HG02610 (cell line): Measurements from ENCODE around the gene GJA3.
A peak's percentile ranks its signal among the peaks of the same experiment; 100 is the strongest.

Experiments used
- ATAC-seq: cut with Tn5 transposase; IDR thresholded peaks from one replicate; pipeline ENCODE4 v1.9.1; 2021; ENCODE audit warnings: mild to moderate bottlenecking, moderate library complexity; ENCODE audit not compliant: unreplicated experiment

GJA3 gene

GRCh38 chr13:20130012-20130411 is 30.8 kb downstream of the GJA3 start:
- ATAC-seq, result no peak

DNA sequence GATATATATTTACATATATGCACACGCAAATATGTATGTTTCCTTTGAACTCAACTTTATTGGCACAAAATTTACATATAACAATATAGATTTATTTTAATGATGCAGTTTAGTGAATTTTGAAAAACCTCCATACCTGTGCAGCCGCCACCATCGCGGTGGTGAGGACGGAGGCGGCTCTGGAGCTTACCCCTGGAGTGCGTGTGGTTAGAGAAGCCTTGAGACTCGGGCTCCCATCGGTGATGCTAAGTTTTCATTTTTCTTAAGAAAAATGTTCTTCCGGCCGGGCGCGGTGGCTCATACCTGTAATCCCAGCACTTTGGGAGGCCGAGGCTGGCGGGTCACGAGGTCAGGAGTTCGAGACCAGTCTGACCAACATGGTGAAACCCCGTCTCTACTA is 31.8 kb downstream of the GJA3 start:
- ATAC-seq, result no peak

DNA sequence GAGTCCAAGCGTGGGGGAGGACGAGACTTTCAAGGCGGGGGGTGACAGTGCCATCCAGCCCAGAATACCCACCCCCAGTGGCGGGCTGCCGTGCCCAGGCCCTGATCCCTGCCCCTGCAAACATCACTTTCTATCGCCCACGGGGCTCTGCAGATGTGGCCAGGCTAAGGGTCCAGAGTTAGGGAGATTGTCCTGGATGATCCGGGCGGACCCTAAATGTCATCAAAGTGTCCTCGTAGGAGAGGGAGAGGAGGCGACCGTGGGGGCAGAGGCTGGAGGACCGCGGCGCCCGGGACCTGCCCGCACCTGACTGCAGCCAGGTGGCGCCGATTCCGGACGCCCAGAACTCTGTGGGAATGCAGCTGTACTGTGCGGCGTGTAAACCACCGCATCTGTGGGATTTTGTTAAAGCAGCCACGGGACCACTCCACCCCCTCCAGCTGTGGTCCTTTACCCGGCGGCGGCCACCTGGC is 32.4 kb downstream of the GJA3 start:
- ATAC-seq, result no peak

DNA sequence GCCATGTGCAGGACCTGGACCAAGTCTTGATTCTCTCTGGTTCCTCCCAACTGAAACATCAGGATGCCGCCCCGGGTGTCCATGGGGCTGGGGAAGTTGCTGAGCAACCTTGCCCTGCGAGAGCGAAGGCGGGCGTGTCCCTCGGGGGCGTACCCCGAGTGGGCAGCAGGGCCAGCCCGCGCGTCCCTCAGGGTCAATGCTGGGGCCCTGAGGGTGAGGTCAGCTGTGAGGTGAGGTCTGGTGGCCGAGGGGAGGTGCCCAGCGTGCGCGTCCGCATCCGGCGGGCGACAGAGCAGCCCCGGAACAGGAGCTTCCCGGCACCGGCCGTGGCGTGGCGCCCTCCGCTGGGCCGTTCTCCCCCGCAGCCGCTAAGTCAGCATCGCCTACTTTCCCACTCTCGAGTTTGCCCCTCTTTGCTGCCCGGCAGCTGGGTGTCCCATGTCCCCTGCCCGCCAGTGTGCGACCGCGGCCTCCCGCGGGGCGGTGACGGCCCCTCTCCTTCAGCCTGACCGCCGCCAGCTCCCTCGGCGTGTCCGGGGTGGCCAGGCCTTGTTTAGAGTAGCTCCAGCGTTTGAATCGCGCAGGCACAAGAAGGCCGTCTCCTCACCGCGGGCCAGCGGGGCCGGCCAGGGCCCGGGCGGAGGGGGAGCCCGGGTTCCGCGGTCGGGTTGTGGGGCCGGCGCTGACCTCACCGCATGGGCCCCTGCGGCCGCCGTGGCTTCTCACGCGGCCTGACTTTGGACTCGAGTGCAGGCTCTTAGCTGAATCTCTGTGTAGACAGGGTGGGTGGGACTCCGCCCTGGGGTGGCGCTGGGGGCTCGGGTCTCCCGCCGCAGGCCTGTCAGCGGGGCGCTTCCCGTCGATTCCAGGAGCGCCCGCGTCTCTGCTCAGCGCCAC is 33.0 kb downstream of the GJA3 start:
- ATAC-seq, result peak; percentile 73

DNA sequence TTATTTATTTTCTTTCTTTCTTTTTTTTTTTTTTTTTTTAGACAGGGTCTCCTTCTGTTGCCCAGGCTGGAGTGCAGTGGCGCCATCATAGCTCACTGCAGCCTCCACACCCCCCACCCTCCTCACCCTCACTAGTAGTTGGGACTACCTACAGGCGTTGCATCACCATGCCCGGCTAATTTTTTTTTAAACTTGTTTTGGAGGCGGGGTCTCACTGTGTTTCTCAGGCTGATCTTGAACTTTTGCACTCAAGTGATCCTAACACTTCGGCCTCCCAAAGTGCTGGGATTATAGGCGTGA is 33.6 kb downstream of the GJA3 start:
- no peak for ATAC-seq

GRCh38 chr13:20126541-20127261 is 34.2 kb downstream of the GJA3 start:
- ATAC-seq, result no peak

DNA sequence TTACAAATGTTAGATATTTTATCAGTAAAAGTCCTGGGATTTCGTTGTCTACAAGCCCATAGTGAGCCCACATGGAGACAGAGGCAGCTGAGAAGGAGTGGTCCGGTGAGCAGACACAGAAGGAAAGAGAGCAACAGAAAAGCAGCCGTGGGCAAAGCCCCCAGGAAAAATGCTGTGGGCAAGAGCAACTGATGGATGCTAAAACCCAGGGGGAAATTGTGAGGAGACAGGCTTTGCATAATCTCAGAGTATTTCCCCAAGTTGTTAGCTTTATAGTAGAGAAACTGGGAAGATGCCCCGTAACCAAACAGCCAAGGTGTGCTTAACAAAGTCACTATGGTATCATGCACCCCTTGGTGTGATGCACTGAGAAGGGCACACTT is 35.1 kb downstream of the GJA3 start:
- no peak for ATAC-seq

DNA sequence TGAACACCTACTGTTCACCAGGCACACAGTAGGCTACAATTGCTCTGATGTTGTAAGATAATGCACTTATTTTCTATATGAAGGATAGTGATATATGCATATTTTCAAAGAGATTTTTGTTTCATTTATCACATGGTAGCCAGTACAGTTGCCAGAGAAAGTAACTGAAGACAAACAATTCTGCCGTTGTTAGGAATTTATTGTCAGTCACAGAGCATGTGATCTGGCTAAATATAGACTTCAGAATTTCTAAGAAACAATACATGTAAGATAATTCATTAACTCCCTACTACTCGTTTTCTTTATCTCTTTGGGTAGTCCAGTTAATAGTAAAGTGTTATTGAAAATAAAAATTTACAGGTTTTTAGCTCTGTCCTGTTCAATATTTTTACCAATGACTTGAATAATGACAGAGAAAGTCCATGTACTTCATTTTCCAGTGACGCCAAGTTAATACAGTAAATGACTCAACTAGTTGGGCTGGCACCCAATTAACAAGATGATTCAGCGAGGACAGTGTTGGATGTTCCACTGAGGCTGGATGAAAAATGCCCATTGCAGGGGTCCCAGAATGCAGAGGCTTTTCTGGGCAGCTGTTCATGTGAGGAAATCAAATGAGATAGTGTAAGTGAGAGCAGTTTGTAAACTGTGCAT is 35.6 kb downstream of the GJA3 start:
- ATAC-seq, result no peak

DNA sequence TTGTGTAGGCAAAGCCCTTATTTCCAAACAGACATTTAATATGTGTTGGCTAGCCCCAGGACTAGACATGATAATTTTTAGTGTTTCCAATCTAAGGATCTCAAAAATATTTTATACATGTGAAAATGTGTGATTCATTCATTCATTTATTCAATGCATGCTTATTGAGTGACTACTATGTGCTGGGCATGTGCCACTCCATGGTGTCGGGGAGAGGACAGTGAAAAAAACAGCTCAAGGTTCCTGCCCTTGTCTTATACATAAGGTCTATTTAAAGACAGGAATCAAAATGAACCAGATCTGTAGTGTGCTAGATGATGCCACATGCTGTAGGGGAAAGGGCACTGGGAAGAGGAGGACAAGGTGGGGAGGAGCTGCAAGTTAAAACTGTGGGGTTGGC is 36.5 kb downstream of the GJA3 start:
- ATAC-seq, result no peak

- ATAC-seq, result no peak
These were observed 39.7 kb downstream of the GJA3 start for GRCh38 chr13:20121159-20121525.

DNA sequence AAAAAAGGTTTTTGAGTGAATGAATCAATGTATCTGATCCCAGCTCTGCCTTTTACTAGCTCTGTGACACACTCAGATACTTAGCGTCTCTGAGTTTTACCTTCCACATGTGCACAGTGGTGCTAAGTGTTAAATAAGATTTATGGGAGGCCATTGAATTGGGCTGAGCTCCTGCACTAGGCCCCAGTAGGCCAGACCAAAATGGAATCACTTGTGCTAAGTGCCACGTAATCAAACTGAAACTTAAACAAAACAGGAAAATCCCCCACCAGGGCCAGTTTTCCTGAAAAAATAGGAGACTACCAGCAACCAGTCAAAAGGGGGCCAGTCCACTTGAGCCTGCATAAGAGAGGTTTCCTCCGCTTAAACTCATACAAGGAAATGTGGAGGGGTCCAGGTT is 40.9 kb downstream of the GJA3 start:
- ATAC-seq, result no peak

- no peak for ATAC-seq
These were observed 42.3 kb downstream of the GJA3 start for GRCh38 chr13:20118268-20119140.

GRCh38 chr13:20116213-20116612 is 44.6 kb downstream of the GJA3 start:
- ATAC-seq, result no peak

DNA sequence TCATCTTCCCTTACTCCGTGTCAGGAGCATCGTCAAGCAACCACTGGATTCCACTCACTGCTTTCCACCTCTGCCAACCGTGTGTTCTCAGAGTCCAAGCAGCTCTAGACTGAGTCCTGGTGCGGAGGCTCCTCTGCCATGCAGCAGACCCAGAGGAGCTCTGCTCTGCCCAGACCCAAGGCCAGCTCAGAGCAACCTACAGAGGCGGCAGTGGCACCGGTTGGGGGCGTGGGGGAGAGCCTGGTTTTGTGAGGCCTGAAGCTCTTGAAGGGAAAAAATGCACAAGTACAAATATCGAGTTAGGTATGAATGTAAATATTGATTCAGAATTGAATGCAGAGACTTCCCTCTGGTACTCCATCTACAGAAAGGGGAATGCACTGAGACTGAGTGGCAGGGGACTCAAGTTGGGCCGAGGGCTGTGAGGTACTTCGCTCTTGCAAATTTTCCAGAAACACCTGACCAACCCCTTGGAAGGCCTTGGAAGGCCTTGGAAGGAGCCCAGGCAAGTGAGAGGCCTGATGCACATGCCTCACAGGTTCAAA is 46.7 kb downstream of the GJA3 start:
- no peak for ATAC-seq

DNA sequence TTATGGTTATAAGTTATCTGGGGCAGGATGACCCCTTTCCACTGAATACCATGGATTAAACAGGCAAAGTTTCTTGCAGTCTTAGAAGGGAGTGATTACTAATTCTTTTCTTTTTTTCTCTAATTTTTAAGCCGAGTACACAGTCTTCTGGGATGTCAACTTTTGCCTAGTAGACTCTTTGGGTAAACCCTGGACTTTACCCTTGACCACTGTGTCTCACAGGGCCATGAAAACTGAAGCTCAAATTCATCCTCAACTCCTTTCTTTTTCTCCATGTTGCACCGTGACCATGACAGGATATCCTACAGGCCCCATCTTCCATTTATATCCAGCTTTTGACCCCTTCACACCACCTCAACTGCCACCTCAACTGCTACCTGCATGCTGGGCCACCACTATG is 51.8 kb downstream of the GJA3 start:
- ATAC-seq, result no peak

DNA sequence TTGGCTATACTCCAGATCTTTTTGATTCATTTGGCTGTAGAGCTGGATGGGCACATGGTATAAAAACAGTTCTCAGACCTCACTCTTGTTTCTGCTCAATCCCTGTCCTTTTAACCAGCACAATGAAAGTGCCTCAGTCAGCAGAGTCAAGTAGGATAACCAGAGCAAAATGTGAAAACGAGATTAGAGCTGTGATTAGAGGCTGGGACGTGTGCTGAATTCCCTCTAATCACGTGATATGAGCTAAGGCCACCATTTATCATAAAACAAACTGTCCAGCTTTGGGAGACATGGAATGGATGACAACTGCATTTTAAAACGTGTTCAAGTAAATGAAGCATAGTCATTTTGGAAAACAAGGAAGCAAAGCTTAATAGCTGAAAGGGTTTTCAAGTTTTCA is 54.1 kb downstream of the GJA3 start:
- no peak for ATAC-seq

DNA sequence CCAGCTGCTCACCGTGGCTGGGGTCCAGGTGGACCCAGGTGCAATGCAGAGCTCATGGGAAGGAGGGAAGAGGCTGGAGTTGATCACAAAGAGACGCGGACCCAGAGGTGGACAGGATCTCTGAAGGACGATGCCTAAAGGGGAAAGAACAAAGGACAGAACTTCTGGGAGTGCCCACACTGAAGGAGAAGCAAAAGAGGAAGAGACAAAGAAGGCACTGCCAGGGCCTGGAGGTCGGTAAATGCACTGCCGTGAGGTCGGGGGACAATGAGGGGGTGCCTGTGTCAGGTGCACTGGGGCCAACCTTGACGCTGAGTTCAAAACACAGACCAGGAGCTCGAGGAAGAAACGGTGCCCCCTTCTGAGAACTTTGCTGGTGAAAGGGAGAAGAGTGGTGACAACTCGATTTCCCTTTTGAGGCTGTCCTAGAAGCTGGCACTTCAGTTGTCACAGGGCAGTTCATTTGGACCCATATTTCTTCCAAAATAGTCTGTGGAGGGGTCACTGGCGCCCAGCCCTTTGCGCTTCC is 55.6 kb downstream of the GJA3 start:
- ATAC-seq, result no peak

DNA sequence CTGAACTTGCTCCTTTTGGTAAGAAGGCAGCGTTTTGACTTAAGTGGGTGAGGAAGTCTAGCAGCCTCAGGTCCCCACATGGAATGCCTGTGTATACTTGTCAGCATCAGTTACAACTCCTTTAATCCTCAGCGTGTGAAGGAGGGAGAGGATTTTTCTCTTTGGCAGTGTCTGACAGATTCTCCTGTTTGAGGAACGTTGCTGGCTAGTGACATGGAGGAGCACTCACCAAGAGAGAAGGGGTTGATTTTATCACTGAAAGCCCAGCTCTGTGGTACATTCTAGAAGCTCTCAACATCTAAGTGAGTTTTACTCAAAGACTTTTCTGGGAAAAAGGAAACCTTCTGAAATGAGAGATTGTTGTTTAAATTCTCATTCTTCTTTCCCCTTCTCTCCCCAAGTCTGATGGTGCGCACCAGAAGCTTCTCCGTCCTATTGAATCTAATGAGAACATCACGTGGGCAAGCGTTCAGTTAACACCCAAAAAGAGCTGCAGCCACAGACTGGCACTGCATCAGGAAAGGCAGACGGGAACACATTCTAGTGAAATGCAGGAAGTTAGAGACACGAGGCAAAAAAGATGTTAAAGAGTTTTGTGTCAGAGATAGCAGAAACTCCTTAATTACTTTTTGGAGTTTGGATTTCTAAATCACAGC is 58.2 kb downstream of the GJA3 start:
- ATAC-seq, result no peak

- no peak for ATAC-seq
These were observed 59.2 kb downstream of the GJA3 start for GRCh38 chr13:20101467-20102316.
